Activated gamma-delta T cell (primary cell): ENCODE data around the gene RGS3.

ENCODE experiments used
- DNase-seq: peaks from one replicate; lab custom pipeline; 2025; lab: John Stamatoyannopoulos, UW

The RGS3 gene

DNA sequence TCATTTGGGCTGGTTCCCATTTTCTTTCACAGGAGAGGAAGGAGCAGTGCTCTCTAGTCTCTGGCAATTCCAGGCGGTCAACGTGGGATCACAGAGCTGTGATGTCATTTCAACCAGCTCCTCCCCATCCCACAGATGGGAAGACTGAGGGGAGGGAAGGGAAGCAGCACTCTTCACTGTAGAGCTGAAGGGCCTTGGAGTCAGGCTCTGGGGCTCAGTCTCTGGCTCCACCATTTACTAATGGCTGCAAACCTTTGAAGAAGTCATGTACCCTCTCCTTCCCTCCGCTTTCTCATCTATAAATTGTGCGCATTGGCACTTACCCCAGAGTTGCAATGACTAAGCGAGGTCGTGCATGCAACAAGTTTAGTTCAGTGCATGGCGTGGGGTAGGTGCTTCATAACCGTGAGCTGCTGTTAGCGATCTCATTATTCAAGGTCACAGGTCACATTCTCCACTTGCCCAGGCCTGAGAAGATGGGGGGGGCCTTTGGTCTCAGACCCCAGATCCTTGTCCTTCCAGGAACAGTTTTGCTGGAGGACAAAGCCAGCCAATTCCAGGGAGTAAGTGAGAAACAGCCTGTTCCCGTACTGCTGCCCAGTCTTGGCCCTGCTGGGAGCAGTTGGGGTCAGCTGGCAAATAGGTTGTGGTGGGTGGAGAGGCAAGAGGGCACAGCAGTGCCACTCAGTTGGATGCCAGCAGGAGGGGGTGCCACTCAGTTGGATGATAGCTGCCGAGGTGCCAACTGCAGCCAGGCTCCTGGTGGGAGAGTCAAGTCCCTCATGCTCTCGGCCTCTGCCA is 136.7 kb downstream of the RGS3 start:
- DNase-seq = no peak

DNA sequence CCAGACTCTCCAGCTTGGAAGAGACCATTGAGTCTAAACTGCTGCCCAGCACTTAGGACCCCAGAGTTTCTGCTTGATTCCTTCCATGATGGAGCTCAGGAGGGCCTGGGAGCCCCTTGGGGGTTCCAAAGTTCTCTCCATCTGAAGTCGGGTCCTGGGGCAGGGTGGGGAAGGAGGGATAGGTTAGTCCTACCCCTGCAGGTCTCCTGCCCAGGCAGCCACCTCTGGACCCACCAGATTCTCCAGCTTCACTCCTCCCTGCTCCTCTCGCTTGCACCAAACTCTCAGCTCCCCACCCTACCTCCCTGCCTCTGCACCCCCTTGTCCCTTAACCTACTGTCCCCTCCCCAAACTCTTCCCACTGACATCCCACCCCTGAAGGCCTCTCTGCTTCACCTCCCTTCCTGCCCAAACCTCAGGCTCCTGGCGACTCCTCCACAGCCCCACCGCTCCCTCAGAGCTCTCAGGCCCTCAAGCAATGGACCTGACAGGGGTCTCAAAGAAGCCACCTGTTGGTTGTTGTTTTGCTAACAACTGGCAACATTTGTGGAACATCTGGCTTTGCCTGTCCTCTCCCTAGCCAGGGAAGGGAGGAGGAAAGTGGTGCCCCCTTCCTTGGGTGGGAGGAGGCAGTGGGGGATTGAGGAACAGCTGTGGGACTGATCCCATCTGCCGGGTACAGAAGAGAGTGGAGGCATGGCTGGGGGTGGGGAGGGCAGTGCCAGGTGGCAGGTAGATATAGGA is 137.5 kb downstream of the RGS3 start:
- DNase-seq = no peak

DNA sequence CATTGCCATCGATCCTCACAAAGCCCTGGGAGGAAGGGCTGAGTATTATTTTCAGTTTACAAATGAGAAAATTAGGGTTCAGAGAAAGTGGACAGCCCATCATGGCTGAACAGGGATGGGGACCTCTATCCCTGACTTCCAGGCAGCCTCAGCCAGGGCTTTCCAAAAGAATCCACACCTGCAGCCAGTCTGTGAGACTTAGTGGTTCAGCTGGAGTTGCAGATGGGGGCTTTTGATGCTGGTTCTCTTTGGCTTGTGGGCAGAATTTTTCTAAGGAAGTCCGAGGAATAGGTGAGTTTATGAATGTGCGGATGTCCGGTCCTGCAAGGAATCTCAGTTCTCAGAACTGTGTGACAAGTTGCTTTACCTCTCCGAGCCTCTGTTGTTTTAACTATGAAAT is 138.1 kb downstream of the RGS3 start:
- no peak for DNase-seq

DNA sequence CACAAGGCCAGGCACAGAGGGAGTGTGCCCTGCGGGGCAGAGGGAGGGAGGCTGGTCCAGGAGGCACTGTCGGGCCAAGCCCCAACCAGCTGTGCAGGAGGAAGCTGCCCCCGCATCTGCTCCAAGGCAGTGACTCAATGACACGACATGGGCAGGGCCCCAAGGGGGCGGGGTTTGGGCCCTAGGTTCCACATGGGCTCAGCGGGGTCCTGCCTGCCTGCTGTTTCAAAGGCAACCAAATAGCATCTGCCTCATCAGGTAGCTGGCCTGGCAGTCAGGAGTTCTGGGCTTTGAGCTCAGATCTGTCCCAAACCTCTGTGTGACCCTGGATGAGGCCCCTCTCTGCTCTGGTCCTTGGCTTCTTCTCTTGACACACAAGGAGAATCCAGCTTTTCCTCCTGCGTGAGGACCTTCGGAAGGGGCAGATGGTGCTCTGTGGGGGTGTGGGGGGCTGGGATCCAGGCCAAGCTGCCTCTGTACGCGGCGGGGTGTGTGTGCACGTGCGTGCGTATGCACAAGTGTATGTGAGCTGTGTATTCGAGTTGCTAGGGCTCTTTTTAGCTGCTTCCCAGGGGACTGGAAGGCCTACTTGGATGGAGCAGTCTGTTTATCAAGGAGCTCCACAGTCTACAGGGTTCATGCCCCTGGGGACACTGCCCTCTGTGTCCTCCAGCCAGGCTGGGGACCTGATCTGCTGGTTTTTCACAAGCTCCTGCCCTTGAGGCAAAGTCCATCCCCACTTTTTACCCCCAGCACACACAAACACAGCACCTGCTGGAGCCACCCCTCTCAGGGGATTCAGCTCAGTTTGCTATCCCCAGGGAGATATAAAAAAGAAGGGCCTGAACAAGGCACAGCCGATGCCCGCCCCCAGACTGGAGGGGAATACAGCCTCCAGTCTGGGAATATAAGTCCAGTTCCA is 138.9 kb downstream of the RGS3 start:
- DNase-seq = no peak

DNA sequence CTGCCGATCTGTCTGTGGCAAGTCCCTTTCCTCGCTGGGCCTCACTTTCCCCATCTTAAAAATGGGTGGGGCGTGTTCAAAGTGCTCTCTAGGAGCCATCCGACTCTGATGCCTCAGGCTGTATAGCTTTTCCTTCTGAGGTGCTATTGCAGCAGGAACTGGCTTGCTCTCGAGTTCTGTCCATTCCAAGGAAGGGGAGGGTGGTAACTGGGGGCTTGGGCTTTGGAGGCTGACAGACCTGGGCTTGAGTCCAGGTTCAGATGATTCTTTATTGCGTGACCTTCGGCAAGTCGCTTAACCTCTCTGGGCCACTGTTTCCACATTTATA is 139.5 kb downstream of the RGS3 start:
- DNase-seq = no peak

DNA sequence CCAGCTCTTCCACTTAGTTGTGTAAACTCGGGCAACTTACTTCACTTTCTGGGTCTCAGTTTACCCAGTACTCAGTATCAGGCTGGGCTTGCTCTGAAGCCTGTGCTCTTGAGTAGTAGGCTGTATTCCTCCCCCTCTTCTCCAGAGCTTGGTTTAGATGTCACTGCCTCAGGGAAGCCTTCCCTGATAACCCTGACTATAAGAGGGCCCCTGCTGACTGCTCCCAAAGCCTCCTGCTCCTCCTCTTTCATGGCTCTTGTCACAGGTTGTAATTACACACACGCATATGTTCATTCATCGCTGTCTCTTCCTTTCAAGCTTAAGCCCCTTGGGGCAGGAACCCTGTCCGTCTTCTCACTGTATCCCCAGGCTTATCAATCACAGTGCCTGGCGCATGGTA is 140.2 kb downstream of the RGS3 start:
- DNase-seq = no peak

DNA sequence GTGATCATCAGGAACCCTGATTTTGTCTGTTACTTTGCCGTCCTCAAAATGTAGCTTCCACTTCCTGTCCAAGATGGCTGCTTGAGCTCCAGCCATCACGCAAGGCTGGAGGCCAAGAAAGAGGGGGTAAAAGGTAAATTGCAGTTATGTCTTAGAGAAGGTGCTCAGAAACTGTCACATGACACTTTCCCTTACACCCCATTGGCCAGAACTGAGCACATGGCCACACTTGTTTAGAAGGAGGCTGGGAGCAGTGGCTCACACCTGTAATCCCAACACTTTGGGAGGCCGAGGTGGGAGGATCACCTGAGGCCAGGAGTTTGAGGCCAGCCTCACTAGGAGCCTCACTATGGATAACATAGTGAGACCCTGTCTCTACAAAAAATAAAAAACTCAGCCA is 140.9 kb downstream of the RGS3 start:
- DNase-seq = no peak

DNA sequence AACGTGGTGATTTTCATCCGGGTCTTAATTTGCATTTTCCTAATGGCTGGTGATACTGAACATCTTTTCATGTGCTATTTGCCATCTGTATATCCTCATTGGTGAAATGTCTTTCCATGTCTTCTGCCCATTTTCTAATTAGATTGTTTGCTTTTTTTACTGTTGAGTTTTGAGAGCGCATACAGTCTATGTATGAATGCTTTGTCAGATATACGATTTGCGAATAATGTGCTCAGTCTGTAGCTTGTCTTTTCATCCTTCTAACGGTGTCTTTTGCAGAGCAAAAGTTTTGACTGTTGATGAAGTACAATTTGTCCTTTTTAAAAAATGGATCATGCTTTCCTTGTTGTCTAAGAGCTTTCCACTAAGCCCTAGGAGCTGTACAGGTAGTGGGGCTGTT is 143.0 kb downstream of the RGS3 start:
- DNase-seq = no peak

DNA sequence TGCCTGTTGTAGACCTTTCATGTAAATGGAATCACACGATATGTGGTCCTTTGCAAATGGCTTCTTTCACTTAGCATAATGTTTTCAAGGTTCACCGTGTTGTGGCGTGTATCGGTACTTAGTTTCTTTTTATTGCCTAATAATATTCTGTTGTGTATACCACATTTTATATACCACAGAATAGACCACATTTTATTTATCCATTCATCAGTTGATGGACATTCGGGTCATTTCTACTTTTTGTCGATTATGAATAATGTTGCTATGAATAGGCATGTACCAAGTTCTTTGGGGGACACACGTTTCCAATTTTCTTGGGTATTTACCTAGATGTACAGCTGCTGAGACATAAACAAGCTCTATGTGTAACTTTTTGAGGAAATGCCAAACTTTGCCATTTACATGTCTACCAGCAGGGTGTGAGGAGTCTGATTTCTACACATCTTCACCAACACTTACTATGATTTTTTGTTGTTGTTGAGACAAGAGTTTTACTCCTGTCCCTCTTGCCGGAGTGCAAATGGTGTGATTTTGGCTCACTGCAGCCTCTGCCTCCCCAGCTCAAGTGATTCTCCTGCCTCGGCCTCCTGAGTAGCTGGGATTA is 144.7 kb downstream of the RGS3 start:
- no peak for DNase-seq

DNA sequence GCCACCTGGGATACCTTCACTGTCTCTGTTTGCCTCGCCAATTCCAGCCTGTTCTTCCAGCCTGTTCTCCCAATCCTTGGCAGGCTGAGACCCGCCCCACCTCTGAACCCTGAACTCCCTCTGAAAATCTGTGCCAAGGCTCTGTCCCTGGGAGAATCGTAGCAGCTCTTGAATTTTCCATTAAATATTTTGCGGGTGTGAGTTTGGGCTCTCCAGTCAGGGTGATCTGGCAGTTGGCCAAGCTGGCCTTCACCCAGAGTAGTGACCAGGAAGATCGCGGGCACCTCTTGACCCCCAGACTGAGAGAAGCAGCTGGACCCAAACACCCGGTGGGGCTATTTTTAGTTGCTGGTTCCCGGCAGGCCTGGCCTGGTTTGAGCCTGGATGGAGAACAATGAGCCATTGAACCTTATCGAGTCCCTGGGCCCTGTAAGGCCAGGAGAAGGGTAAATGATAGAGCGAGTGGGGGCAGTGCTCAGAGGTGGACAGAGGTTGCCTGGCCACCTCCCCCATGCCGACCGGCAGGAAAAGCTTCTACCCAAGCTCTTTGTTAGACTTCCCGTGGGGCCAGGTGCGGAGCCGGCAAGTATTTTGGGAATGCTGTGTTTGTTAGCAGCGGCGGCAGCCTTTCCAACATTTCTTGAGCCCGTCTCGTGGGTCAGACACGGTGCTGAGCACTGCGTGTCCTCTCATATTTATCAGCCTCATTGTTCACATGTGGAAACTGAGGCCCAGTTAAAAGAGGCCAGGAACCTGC is 146.2 kb downstream of the RGS3 start:
- no peak for DNase-seq

DNA sequence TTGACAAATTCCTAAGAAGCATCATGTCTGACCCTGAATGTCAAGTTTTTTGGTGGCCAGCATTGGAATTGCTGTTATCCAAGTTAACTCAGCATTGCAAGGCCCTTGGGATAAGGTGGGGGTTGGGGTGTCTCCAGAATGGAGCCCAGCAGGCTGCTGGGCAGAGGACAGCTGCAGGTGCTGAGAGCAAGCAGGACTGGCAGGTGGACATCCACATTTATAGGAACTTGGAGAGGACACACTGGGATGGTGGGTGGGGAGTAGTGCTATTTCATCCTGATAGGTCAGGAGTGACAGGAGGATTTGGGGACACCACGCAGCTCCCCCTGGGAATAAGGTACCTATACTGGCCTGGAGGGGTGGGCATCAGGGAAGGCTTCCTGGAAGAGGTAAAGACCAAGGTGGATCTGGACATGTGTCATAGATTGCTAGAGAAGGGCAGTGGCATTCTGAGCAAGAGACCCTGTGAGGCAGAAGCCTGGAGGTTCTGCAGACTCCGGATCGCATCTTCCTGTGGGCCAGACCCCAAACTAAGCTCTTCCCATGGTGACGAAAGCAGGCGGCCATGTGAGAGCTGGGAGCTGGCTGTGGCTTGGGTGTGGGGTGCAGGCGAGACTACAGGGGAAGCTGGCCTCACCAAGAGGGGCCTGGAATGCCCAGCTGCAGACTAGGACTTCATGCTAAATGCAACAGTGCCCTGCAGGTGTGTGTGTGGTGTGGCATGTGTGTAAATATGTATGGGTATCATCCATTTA is 148.1 kb downstream of the RGS3 start:
- no peak for DNase-seq

DNA sequence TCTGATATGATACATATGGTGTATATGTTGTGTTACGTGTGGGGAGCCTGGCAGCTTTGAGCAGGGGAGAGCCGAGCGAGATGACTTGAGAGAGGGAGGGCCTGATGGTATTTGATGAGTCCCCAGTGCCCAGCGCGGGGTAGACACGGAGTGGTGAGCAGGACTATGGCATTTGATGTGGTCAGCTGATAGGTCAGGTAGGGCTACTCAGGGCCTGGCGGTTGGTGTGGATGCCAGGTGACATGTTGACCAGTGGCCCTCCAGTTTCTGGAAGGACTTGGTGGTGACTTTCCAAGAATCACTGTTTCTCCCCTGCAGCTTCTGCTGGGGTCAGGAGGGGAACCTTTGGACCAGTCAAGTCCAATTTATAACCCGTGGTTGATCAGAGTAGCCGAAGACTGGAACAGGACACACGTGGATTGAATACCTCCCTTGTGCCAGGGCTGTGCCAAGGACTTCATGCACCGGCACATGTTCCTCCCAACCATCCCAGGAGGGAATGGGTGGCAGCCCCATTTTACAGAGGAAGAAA is 148.8 kb downstream of the RGS3 start:
- no peak for DNase-seq

DNA sequence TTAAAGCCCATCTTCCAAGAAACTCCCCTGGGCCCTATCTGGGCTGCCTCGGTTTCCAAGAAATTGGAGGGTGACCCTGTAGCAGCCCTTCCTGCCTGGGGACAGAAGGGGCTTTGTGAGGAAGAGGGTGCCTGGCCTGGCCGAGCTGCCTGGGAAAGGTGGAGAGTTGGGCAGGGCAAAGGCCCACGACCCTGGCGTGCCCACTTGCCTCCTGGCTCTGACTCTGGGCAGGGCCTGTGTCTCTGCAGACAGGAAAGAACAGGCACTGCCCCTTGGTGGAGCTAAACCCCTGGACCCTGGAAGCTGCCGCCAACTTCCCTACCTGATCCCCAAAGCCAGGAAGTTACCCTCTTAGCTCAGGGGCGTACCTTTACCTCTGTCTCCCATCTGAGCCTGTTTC is 149.3 kb downstream of the RGS3 start:
- no peak for DNase-seq

DNA sequence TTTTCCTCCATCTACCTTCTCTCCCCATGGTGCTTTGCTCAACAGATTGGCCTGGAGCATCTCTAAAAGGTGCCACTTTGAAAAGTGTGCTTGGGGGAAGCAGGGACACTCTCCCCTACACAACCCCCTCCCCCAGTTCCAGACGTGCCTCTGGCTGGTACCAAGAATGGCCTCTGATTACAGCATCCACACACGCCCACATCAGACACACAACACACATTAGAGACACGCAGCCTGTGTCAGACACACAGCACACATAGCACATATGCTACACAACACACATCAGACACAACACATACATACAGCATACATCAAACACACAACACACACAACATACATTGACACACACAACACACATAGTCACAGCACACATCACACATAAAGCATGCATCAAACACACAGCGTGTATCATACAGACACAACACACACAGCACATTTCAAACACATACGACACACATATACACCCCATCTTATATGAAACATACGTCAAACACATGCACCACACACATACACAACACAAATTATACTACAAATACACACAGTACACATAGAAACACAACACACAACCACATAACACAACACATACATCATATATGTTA is 150.4 kb downstream of the RGS3 start:
- DNase-seq = no peak

DNA sequence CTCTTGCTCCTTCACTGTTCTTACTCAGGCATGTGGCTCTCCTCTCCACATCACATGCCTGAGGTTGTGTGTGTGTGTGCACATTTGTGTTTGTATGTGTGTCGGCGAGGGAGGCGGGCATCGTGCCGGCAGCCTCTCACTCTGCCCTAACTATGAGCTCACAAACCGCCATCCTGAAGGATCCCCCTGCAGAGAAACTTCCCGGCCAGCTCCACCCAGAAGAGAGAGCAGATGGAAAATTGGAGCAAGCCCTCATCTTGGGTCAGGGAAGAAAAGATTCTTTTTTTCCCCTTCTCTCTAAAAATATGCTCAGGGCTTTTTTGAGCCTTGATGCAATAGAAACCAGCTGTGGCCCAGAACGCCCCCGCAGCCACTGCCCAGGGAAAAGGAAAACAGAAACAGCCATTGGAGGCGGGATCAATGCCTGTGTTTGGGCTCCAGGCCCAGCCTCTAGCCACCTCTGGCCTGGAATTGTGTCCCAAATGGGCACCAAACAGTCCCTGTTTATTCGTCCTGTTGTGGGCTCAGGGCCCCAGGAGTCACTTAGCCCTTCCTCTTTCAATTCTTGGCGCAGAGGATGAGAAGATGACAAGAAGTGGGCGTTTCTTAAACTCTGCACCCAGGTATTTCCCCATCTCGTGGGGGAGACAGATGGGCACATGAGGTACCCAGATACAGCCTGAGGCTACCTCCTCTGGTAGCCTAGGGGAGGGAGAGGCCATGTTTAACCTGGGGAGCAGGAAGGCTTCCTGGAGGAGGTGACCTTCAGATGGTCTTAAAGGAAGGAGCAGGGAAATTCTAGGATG is 151.5 kb downstream of the RGS3 start:
- no peak for DNase-seq

DNA sequence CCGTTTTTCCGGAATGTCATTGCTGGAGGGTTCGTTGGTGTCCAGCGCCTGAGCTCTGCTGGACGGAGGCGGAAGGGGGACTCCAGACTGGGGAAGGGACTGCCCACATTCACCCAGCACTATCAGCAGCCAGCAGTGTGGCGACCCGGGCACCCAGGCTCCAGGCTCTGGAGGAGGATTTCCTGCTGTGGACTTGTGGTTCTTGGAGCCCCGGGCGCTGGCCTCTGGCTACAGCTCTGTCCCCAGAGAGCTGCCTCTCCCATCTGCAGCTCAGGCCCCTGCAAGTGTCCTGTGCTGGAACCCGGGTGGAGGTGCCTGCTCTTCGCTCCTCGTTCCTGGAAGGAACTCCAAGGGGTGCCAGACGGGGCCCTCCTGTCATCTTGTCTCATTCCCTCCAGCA is 152.6 kb downstream of the RGS3 start:
- DNase-seq = no peak

DNA sequence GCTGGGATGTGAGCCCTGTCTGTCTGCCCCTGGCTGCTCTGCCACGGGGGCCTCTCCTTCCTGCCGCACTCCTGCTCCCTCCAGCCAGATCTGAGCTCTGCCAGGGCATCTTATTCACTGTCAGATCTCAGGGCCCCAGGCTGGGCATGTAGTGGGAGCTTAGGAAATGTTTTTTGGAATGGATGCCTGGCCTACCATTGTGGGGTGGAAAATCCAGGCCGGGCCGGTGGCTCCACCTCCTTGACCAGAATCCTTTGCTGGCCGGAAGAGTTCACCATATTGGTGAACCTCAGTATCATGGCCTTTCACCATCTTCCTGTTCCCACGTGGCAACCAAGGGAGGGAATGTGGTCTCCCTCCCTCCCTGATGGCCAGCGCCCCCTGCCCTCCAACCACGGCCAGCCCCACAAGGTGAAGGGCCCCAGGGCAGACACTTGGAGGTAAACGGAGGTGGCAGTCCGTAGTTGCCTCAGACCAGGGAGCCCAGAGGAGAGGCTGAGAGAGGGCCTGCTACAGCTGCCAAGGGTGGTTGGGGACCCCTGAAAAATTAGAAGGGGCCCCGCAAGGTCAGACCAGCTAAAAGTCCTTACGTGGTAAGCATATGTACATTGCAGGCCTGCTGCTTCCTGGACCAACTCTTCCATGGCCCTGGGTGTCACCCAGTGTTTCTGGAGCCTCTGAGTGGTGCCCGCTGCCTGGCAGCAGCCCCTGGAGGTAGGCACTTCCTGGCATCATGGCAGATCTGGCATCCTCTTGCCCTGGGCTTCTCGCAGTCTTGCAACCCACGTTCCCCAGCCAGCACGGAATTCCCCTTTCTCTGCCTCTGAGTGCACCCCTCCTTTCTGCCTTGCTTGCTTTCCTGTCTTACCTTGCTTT is 153.3 kb downstream of the RGS3 start:
- no peak for DNase-seq

DNA sequence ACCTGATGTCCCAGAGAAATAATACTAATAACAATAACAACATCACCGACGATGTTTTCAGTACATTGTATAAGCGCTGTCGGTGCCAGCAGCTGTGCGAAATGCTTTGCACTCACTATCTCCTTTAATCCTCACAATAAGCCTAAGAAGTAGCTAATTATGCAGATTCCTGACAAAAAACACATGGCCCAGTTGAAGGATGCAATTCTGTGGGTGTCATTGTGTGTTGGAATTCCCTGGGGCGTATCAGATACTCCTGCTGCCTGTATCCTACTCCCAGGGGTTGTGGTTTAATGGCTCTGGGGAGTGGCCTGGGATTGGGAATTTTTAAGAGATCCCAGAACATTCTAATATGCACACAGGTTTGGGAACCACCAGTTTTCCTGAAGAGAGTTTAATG is 154.0 kb downstream of the RGS3 start:
- DNase-seq = no peak
